Vagina (tissue), 2 donors: Measurements from ENCODE around the gene MIEF1. TPM values are rescaled to one million over a fixed set of nuclear protein-coding genes. Genes with fewer than 3 reads are reported as not detected.

Source experiments
- DNase-seq, 2 donors: peaks; one replicate each; pipeline ENCODE4 v3.0.0-alpha.2; 2017; ENCODE audit errors: extremely low spot score in 2 of 2
- H3K27ac ChIP-seq: fragments of 200-600 bp; sonication (generic); one replicate; pipeline ENCODE4 v1.5.1; 2019
- H3K27me3 ChIP-seq: fragments of 200-600 bp; sonication (generic); one replicate; pipeline ENCODE4 v1.5.1; 2019
- H3K36me3 ChIP-seq, 2 donors: fragments of 200-600 bp; sonication (generic); one replicate each; pipeline ENCODE4 v1.5.1; 2017 to 2019
- H3K4me1 ChIP-seq: fragments of 200-600 bp; sonication (generic); one replicate; pipeline ENCODE4 v1.5.1; 2019
- H3K4me3 ChIP-seq, 2 donors: fragments of 200-600 bp; sonication (generic); 1 replicate in 1 of 2; 2 replicates in 1 of 2; pipeline ENCODE4 v1.5.1; 2016 to 2019
- H3K9me3 ChIP-seq: fragments of 200-600 bp; sonication (generic); one replicate; pipeline ENCODE4 v1.5.1; 2019
- POLR2A ChIP-seq, 2 donors: fragments of 450-650 bp; IDR thresholded peaks; one replicate each; pipeline ENCODE4 v1.6.1; 2017; ENCODE audit warnings: antibody characterized with exemption in 2 of 2, mild to moderate bottlenecking in 2 of 2, moderate library complexity in 2 of 2
- POLR2AphosphoS5 ChIP-seq, 2 donors: sonication (generic); formaldehyde crosslinking; IDR thresholded peaks; one replicate each; pipeline ENCODE4 v1.9.0; 2017; ENCODE audit warnings: antibody characterized with exemption in 2 of 2, mild to moderate bottlenecking in 2 of 2, low read depth in 1 of 2; ENCODE audit not compliant: insufficient read depth in 1 of 2
- intact Hi-C: fragments of 100-400 bp; cut with DNase I; formaldehyde crosslinking; loops from one replicate; pipeline ENCODE4 v1.15.1; 2023
- total RNA-seq: library from RNA; depleted of rRNA; stranded (reverse); fragments of >200 nt; gene quantifications from one replicate; pipeline ENCODE4 v1.2.3, GENCODE V29; 2016
- TF ChIP-seq, protein P1 (sequence below), 3 experiments: fragments of 450-650 bp in 2 of 3; fragments of 200-600 bp in 1 of 3; sonication (generic) in 1 of 3; IDR thresholded peaks; one replicate each; pipeline ENCODE4 v1.5.1; 2017 to 2019; ENCODE audit warnings: antibody characterized with exemption in 3 of 3, mild to moderate bottlenecking in 2 of 3, moderate library complexity in 2 of 3

The MIEF1 gene
- total RNA-seq, 1 donor from 2014 or later, result 18.9 TPM

DNA sequence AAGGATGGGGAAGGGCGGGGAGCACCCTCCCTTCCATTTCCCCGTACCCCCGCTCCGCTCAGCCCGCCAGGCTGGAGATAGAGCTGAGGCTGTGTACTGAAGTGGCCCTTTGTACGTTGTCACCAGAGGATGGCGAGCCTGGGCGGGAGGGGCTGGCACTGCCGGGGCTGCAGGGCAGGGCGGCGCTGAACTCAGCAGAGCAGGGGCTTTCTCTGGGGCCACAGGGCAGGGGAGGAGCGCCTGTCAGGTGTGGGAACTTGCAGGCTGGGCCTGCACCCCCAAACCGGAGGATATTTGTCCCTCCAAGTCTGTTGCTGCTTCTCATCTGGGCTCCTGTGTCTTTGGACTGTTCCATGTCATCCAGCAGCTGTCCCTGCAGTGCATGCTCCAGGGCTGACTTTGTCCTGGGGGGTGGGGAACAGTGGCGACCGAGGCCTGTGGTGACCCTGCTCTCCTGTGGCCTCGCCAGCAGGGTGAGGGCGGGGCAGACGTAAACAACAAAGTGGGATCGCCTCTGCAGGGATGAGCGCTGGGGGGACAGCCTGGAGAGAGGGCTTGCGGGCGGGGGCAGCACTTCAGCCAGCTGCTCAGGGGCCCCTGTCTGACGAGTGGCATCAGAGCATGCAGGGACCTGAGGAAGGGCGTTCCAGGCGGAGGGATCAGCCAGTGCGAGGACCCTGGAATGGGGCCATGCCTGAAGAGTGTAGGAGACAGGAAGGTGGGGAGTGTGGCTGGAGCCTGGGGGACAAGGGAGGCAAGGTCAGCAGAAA is 32.2 kb upstream of the MIEF1 start:
- TF ChIP-seq POLR2A (IDR thresholded peaks at IDR 0.05) (no peak), POLR2AphosphoS5 (IDR thresholded peaks at IDR 0.05; ENCODE audit: insufficient read depth in 1 of 2, low read depth in 1 of 2) (no peak)
- TF ChIP-seq, protein P1, sequence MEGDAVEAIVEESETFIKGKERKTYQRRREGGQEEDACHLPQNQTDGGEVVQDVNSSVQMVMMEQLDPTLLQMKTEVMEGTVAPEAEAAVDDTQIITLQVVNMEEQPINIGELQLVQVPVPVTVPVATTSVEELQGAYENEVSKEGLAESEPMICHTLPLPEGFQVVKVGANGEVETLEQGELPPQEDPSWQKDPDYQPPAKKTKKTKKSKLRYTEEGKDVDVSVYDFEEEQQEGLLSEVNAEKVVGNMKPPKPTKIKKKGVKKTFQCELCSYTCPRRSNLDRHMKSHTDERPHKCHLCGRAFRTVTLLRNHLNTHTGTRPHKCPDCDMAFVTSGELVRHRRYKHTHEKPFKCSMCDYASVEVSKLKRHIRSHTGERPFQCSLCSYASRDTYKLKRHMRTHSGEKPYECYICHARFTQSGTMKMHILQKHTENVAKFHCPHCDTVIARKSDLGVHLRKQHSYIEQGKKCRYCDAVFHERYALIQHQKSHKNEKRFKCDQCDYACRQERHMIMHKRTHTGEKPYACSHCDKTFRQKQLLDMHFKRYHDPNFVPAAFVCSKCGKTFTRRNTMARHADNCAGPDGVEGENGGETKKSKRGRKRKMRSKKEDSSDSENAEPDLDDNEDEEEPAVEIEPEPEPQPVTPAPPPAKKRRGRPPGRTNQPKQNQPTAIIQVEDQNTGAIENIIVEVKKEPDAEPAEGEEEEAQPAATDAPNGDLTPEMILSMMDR (IDR thresholded peaks at IDR 0.05), result no peak
- no peak for DNase-seq
- Histone ChIP-seq H3K4me1 (peaks cover 38% of the 10 kb centered on the region), H3K27me3 (no peaks in the 10 kb centered on the region), H3K36me3 (no peaks in the 10 kb centered on the region), H3K27ac (peak overlapping the region; percentile 59), H3K9me3 (no peaks in the 10 kb centered on the region), H3K4me3 (no peak overlapping the region)
- intact Hi-C loops, result no loop called here

DNA sequence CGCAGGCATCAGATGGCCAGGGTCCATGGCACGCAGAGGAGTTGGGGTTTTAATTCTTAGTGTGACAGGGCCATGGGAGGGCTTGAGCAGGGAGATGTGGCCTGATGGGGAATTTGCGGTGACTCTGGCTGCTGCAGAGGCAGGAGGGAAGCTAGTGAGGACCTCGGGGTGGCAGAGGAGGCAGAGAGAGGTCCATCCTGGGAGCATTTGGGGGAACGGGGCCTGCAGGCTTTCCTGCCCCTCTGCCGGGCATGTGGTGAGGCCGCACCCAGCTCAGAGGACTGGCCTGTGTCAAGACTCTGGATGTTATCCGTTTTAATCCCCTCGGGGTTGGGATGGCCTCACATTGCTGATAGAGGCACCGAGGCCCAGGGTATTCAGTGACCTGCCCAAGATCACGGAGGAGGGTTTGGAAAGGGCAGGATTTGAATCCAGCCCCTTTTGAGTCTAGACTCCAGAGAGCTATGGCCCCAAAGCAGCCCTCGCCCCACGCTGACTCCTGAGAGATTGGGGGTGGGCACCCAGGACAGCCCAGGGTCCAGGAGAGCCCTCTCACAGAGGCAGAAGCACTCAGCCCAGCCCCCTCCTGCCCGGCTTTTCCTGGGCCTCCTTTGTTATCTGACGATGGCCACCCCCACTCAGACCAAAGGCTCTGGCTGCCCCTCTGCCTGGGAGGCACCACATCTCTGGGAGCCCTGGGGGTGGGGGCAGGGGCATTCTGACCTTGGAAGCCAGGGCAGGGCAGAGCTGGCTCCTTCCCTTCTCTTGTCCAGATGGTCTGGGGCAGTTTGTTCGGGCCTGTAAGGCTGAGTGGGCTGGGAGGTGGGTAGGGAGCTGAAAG is 31.4 kb upstream of the MIEF1 start:
- H3K9me3 ChIP-seq, result no peaks in the 10 kb centered on the region
- H3K4me3 ChIP-seq, result no peak overlapping the region
- TF ChIP-seq, protein P1 (IDR thresholded peaks at IDR 0.05), result no peak
- TF ChIP-seq POLR2AphosphoS5 (IDR thresholded peaks at IDR 0.05; ENCODE audit: insufficient read depth in 1 of 2, low read depth in 1 of 2), result no peak
- TF ChIP-seq POLR2A (IDR thresholded peaks at IDR 0.05), result no peak
- no peak for DNase-seq
- peak overlapping the region; percentile 59 for H3K27ac ChIP-seq
- H3K36me3 ChIP-seq, result no peaks in the 10 kb centered on the region
- intact Hi-C loops, result no loop called here
- H3K4me1 ChIP-seq, result peaks cover 38% of the 10 kb centered on the region
- H3K27me3 ChIP-seq, result no peaks in the 10 kb centered on the region

DNA sequence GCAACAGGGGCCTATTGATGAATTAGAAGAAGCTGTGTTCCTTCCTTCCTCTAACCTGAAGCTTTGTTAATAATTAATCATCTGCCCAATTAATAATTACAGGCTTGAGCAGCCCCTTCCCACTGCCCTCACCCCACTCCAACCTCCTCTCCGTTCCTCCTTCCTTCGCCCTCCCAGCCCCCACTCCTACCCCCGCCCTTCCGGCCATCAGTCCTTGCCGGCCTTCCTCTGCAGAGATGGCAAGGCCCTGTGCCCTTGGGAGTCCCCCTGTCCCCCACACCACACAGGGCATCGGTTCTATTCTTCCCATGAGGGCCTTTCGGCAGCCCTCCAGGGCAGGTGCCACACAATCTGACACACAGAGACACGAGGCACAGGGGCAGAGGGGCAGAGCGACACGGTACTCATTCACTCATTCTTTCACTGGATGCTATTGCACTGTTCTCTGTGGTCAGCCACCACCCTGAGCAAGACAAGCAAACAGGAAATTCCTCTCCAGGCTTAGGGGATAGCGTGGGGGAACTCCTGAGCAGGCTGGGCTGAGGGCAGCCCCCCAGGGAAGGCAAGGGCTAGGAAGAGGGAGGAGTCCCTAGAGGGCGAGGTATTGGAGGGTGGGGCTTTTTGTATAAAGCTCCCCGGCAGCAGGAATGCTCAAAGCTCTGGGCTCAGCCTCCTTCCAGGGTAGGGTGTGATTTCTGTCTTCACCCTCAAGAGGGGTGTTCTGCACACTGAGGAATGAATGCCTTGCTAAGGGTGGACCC is 30.5 kb upstream of the MIEF1 start:
- Histone ChIP-seq H3K27me3 (no peaks in the 10 kb centered on the region), H3K4me1 (peaks cover 38% of the 10 kb centered on the region), H3K4me3 (no peak overlapping the region), H3K36me3 (no peaks in the 10 kb centered on the region), H3K9me3 (no peaks in the 10 kb centered on the region), H3K27ac (peak overlapping the region; percentile 59)
- intact Hi-C loops, result no loop called here
- TF ChIP-seq POLR2AphosphoS5 (IDR thresholded peaks at IDR 0.05; ENCODE audit: insufficient read depth in 1 of 2, low read depth in 1 of 2) (no peak), POLR2A (IDR thresholded peaks at IDR 0.05) (no peak)
- TF ChIP-seq, protein P1 (IDR thresholded peaks at IDR 0.05), result no peak
- DNase-seq, result no peak

DNA sequence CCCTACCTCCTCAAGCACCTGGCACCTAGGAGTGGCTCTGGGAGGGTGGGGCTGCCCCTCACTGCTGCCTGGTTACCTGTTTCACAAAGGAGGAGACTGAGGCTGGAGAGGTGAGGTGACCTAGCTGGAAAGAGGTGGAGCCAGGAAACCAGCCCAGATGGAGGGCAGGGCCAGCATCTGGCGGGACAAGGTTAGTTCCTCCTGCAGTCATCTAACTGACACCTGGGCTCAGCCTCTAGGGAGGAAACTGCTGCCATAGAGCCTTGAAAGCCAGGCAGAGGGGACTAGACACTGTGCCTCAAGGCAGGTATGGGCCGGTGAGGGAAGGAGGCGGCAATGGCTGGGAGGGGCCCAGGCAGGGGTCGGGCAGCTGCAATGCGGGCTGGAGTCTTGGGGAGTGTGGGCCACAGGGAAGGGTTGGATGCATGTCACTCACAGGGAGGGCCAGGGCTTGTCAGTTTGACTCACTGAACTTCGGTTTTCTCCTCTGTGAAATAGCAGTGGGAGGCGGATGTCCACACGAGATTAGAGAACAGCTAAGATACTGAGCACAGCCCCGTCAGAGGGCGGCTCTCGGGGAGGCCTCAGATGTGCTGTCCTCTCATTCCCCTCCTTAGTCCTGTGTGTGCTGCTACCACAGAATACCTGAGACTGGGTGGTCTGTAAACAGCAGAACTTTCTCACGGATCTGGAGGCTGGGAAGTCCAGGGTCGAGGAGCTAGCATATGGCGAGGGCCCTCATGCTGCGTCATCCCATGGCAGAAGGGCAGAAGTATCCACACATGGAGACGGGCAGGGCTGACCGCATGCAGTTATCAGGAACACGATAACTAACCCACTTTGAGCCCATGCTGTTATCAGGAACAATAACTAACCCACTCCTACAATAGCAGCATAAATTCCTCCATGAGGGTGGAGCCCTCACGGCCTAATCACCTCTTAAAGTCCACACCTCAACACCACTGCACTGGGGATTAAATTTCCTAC is 29.2 kb upstream of the MIEF1 start:
- TF ChIP-seq, protein P1 (IDR thresholded peaks at IDR 0.05), result no peak
- TF ChIP-seq POLR2AphosphoS5 (IDR thresholded peaks at IDR 0.05; ENCODE audit: insufficient read depth in 1 of 2, low read depth in 1 of 2) (no peak), POLR2A (IDR thresholded peaks at IDR 0.05) (no peak)
- DNase-seq, result no peak
- intact Hi-C loops, result no loop called here
- no peaks in the 10 kb centered on the region for H3K36me3 ChIP-seq
- H3K27me3 ChIP-seq, result no peaks in the 10 kb centered on the region
- peaks cover 38% of the 10 kb centered on the region for H3K4me1 ChIP-seq
- H3K27ac ChIP-seq, result peak overlapping the region; percentile 59
- no peaks in the 10 kb centered on the region for H3K9me3 ChIP-seq
- no peak overlapping the region for H3K4me3 ChIP-seq
